Urinary bladder (tissue), 4 donors: ENCODE results near the gene HDAC3. TPM values are rescaled to one million over a fixed set of nuclear protein-coding genes. Genes with fewer than 3 reads are reported as not detected.

Experiments
- DNase-seq: peaks from one replicate; pipeline ENCODE4 v3.0.0-alpha.2; 2015; ENCODE audit errors: extremely low spot score
- H3K27ac ChIP-seq: one replicate; pipeline ENCODE4 v1.5.1; 2013; ENCODE audit warnings: low read depth, mild to moderate bottlenecking, moderate library complexity
- H3K36me3 ChIP-seq: one replicate; pipeline ENCODE4 v1.6.1; 2013; ENCODE audit warnings: mild to moderate bottlenecking, moderate library complexity; ENCODE audit not compliant: insufficient read depth
- H3K4me1 ChIP-seq: one replicate; pipeline ENCODE4 v1.6.1; 2013; ENCODE audit warnings: mild to moderate bottlenecking, moderate library complexity; ENCODE audit not compliant: insufficient read depth
- H3K4me3 ChIP-seq: one replicate; pipeline ENCODE4 v1.5.1; 2013; ENCODE audit warnings: low read depth, low read length
- WGBS: extraction: QIAGEN DNeasy Blood & Tissue Kit; methylation state at CpG from one replicate; pipeline ENCODE4 v1.1.7; 2013; 5-methylcytosine and 5-hydroxymethylcytosine counted together
- polyA plus RNA-seq: library from polyadenylated mRNA; stranded (reverse); fragments of 200-250 nt; gene quantifications from one replicate; pipeline ENCODE4 v1.2.3, GENCODE V29; 2013
- small RNA-seq: library from RNA; depleted of rRNA; stranded (forward); fragments of <200 nt; gene quantifications from one replicate; pipeline ENCODE3, GENCODE V24; 2014
- total RNA-seq: library from RNA; depleted of rRNA; stranded (reverse); fragments of >200 nt; gene quantifications from one replicate; pipeline ENCODE4 v1.2.3, GENCODE V29; 2014
- donor health status: healthy with polysubstance abuse.
- donor health status: healthy.

HDAC3 gene
- total and polyA plus RNA-seq, 2 donors = 36.3 to 45.3 TPM

- H3K27ac ChIP-seq = no peak overlapping the region
- DNase-seq = no peak
- no peaks in the 10 kb centered on the region for H3K36me3 ChIP-seq
- no peaks in the 10 kb centered on the region for H3K4me1 ChIP-seq
- no peak overlapping the region for H3K4me3 ChIP-seq
- WGBS = 79% methylated on average over 2 of the region's 2 CpGs
Observed at GRCh38 chr5:141590127-141590526, 46.5 kb downstream of the HDAC3 start.

DNA sequence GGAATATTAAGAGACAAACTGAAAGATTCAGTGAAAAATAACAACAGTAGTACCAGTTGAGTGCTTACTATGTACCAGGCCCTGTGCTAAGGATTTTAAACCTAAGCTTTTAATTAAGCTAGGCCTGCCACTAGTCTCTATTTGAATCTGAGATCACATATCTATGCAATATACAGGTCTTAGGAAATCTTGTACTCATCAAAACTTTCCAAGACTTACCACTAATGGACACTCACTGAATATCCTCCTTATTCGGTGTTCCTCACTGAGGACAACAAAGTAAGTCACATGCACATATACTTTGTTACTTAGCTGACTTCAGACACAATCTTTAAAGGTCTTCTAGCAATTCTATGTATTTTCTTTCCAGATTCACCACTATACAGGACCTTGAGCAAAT, 50.4 kb downstream of the HDAC3 start:
- 91% methylated on average over 1 of the region's 1 CpG for WGBS
- DNase-seq = no peak
- no peak overlapping the region for H3K4me3 ChIP-seq
- H3K36me3 ChIP-seq = peaks cover 4% of the 10 kb centered on the region
- H3K4me1 ChIP-seq = no peaks in the 10 kb centered on the region
- H3K27ac ChIP-seq = no peak overlapping the region

DNA sequence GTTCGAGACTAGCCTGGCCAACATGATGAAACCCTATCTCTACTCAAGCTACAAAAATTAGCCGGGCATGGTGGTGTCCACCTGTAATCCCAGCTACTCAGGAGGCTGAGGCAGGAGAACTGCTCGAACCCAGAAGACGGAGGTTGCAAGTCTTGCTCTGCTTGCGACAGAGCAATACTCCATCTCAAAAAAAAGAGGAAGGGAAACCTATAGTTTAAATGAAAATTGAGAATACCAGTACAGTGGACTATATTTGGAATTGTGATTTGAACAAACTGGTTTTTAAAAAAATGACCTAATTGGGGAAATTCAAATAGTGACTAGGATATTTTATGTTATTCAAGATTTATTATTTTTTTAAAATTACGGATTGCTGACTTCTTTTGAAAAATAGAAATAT, 51.1 kb downstream of the HDAC3 start:
- WGBS = 84% methylated on average over 6 of the region's 6 CpGs
- Histone ChIP-seq H3K4me1 (no peaks in the 10 kb centered on the region), H3K36me3 (peaks cover 8% of the 10 kb centered on the region), H3K4me3 (no peak overlapping the region), H3K27ac (no peak overlapping the region)
- DNase-seq = no peak

GRCh38 chr5:141574122-141574510, 62.5 kb downstream of the HDAC3 start:
- peaks cover 15% of the 10 kb centered on the region for H3K36me3 ChIP-seq
- no peak overlapping the region for H3K27ac ChIP-seq
- no peak overlapping the region for H3K4me3 ChIP-seq
- DNase-seq = no peak
- WGBS = 74% methylated on average over 2 of the region's 2 CpGs
- H3K4me1 ChIP-seq = no peaks in the 10 kb centered on the region

- no peak for DNase-seq
- Histone ChIP-seq H3K4me3 (no peak overlapping the region), H3K36me3 (peaks cover 15% of the 10 kb centered on the region), H3K27ac (no peak overlapping the region), H3K4me1 (no peaks in the 10 kb centered on the region)
- 70% methylated on average over 4 of the region's 4 CpGs for WGBS
Observed at GRCh38 chr5:141573489-141574121, 63.0 kb downstream of the HDAC3 start.

Small RNA genes lying within 50 kb of the gene (small RNA-seq; reads per million reads assigned to genes)
- not detected for gene RPS27AP10

Other genes with a start within 250 kb of the HDAC3 start
- gene PCDHGB4, start 249.2 kb downstream of the HDAC3 start, total RNA-seq = 11.7 TPM
- 2.4 TPM for gene PCDHGB4, start 249.2 kb downstream of the HDAC3 start, polyA plus RNA-seq
- gene PCDHGA8, start 244.2 kb downstream of the HDAC3 start, total RNA-seq = 9.1 TPM
- 0.25 TPM for gene PCDHGA8, start 244.2 kb downstream of the HDAC3 start, polyA plus RNA-seq
- 13.5 TPM for gene PCDHGB5, start 238.9 kb downstream of the HDAC3 start, total RNA-seq
- gene PCDHGB5, start 238.9 kb downstream of the HDAC3 start, polyA plus RNA-seq = 4.7 TPM
- 12.5 TPM for gene PCDHGA9, start 234.1 kb downstream of the HDAC3 start, total RNA-seq
- 3.1 TPM for gene PCDHGA9, start 234.1 kb downstream of the HDAC3 start, polyA plus RNA-seq
- gene PCDHGB6, start 228.8 kb downstream of the HDAC3 start, total RNA-seq = 12.0 TPM
- gene PCDHGB6, start 228.8 kb downstream of the HDAC3 start, polyA plus RNA-seq = 5.0 TPM
- gene PCDHGA10, start 223.9 kb downstream of the HDAC3 start, total RNA-seq = 12.3 TPM
- 1.6 TPM for gene PCDHGA10, start 223.9 kb downstream of the HDAC3 start, polyA plus RNA-seq
- 10.4 TPM for gene PCDHGB7, start 219.2 kb downstream of the HDAC3 start, total RNA-seq
- gene PCDHGB7, start 219.2 kb downstream of the HDAC3 start, polyA plus RNA-seq = 11.7 TPM
- gene PCDHGA11, start 215.8 kb downstream of the HDAC3 start, total RNA-seq = 12.5 TPM
- gene PCDHGA11, start 215.8 kb downstream of the HDAC3 start, polyA plus RNA-seq = 1.9 TPM
- gene PCDHGA12, start 206.3 kb downstream of the HDAC3 start, total RNA-seq = 7.8 TPM
- gene PCDHGA12, start 206.3 kb downstream of the HDAC3 start, polyA plus RNA-seq = 2.9 TPM
- 62.8 TPM for gene PCDHGC3, start 160.9 kb downstream of the HDAC3 start, total RNA-seq
- 101 TPM for gene PCDHGC3, start 160.9 kb downstream of the HDAC3 start, polyA plus RNA-seq
- 6.8 TPM for gene PCDHGC4, start 151.8 kb downstream of the HDAC3 start, total RNA-seq
- 0.23 TPM for gene PCDHGC4, start 151.8 kb downstream of the HDAC3 start, polyA plus RNA-seq
- 3.7 TPM for gene PCDHGC5, start 147.8 kb downstream of the HDAC3 start, total RNA-seq
- gene PCDHGC5, start 147.8 kb downstream of the HDAC3 start, polyA plus RNA-seq = 0.29 TPM
- 18.1 TPM for gene DIAPH1, start 17.8 kb downstream of the HDAC3 start, total RNA-seq
- 30.3 TPM for gene DIAPH1, start 17.8 kb downstream of the HDAC3 start, polyA plus RNA-seq
- gene RELL2, start 148 bp upstream of the HDAC3 start, total RNA-seq = 0.53 TPM
- gene RELL2, start 148 bp upstream of the HDAC3 start, polyA plus RNA-seq = 3.0 TPM
- 14.4 TPM for gene FCHSD1, start 14.6 kb upstream of the HDAC3 start, total RNA-seq
- 15.6 TPM for gene FCHSD1, start 14.6 kb upstream of the HDAC3 start, polyA plus RNA-seq
- 9.8 TPM for gene ARAP3, start 45.4 kb upstream of the HDAC3 start, total RNA-seq
- gene ARAP3, start 45.4 kb upstream of the HDAC3 start, polyA plus RNA-seq = 11.7 TPM
- gene PCDH1, start 241.6 kb upstream of the HDAC3 start, total RNA-seq = 21.1 TPM
- 22.5 TPM for gene PCDH1, start 241.6 kb upstream of the HDAC3 start, polyA plus RNA-seq